ENCODE data around the gene COG1.
A peak's percentile ranks its signal among the peaks of the same experiment; 100 is the strongest.

The COG1 gene

DNA sequence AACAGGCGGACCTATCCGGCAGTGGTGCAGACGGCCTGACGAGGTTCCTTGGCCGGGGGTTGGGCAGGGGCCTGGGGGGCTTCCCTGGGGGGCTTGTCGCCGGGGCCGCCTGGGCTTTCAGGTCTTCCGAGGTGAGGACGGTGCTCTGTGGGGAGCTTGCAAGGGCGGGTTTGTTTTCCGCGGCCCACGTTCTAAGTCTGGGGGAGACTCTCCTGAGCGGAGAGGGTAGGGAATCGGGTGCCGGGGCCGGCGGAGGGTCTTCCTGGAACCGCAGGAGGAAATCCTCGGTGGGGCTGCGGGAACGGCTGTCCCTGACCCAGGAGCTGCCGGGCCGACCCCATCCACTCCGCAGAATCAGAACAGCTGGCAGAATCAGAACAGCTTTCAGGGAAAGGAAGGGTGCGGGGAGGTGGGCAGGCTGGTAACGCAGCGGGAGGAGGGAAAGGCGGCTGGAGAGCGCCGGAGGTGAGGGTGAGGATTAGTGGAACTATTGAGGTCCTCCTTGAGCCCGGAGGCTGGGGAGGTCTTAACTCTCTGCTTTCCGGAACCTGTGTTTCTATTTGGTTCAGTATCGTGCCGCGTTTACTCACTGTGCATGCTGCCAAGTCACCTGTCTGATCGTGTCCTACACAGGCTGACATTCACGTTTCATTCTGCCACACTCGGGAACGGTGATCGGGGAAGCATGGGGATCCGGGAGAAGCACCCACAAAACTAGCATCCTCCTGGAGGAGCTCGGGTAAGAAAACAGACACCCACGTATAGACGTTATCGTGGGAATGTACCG lies 39.9 kb downstream of the COG1 start:
- peak overlapping the region; percentile 90 for H3K4me3 ChIP-seq (ENCODE audit: low read length)
- H3K4me1 ChIP-seq (ENCODE audit: insufficient read depth, low read length), result peaks cover 21% of the 10 kb centered on the region
- no peaks in the 10 kb centered on the region for H3K9me3 ChIP-seq (ENCODE audit: low read length)
- H3K36me3 ChIP-seq (ENCODE audit: insufficient read depth, low read length), result peaks cover 28% of the 10 kb centered on the region
- peak overlapping the region; percentile 71 for H2AFZ ChIP-seq (ENCODE audit: low read depth, low read length)
- H3K27me3 ChIP-seq (ENCODE audit: insufficient read depth, low read length), result no peaks in the 10 kb centered on the region

DNA sequence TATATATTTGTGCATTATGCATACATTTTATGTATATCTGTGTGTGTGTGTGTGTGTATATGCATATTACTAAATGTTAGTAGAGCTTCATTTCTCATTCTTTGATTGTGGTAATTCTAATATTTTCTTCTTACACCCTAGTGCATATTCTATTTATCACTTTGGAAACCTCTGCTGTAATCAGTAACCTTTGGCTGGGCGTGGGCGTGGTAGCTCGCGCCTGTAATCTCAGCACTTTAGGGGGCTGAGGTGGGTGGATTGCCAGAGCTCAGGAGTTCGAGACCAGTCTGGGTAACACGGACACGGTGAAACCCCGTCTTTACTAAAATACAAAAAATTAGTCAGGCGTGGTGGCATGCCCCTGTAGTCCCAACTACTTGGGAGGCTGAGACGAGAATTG lies 41.9 kb downstream of the COG1 start:
- no peak overlapping the region for H3K4me3 ChIP-seq (ENCODE audit: low read length)
- H2AFZ ChIP-seq (ENCODE audit: low read depth, low read length), result no peak overlapping the region
- no peaks in the 10 kb centered on the region for H3K9me3 ChIP-seq (ENCODE audit: low read length)
- peaks cover 21% of the 10 kb centered on the region for H3K4me1 ChIP-seq (ENCODE audit: insufficient read depth, low read length)
- H3K27me3 ChIP-seq (ENCODE audit: insufficient read depth, low read length), result no peaks in the 10 kb centered on the region
- peaks cover 39% of the 10 kb centered on the region for H3K36me3 ChIP-seq (ENCODE audit: insufficient read depth, low read length)

DNA sequence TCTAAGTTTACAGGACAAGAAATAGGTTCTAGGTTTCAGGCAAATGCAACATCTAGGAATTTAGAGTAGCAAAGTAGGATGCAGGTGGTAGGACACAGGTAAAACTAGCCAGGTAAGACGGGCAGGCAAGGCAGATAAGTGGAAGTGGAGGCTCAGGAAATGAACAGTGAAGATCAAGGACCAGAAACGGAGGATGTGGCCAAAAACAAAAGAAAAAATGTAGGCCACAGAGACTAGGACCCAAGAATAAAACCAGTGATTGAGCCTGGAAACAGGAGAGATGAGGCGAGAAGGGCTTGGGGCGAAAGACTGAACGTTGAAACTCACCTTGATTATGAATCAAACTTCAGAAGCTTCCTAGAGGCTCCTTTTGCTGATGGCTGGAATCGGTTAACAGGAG lies 44.9 kb downstream of the COG1 start:
- Histone ChIP-seq H3K4me3 (ENCODE audit: low read length) (no peak overlapping the region), H2AFZ (ENCODE audit: low read depth, low read length) (no peak overlapping the region), H3K36me3 (ENCODE audit: insufficient read depth, low read length) (peaks cover 64% of the 10 kb centered on the region), H3K27me3 (ENCODE audit: insufficient read depth, low read length) (no peaks in the 10 kb centered on the region), H3K9me3 (ENCODE audit: low read length) (no peaks in the 10 kb centered on the region), H3K4me1 (ENCODE audit: insufficient read depth, low read length) (peaks cover 12% of the 10 kb centered on the region)

DNA sequence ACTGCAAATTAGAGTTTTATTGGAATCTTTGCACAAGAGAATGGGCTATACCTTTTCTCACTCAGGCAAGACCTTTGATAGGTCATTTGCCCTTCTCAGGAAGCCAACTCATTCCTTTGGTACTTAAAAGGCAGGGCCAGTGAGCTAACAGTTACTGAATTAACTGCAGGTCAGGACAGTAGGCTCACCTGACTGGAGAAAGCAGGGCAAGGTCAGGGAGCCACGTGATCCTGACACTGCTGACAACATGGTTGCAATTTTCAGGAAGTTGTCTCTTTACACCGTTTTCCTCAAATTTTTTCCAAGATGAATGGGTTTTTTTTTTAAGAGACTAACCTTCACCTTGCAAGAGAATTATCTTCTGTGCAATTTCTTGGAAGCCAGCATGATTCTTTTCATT lies 47.7 kb downstream of the COG1 start:
- Histone ChIP-seq H3K4me3 (ENCODE audit: low read length) (no peak overlapping the region), H3K27me3 (ENCODE audit: insufficient read depth, low read length) (no peaks in the 10 kb centered on the region), H3K4me1 (ENCODE audit: insufficient read depth, low read length) (no peaks in the 10 kb centered on the region), H3K9me3 (ENCODE audit: low read length) (no peaks in the 10 kb centered on the region), H2AFZ (ENCODE audit: low read depth, low read length) (no peak overlapping the region), H3K36me3 (ENCODE audit: insufficient read depth, low read length) (peaks cover 75% of the 10 kb centered on the region)

DNA sequence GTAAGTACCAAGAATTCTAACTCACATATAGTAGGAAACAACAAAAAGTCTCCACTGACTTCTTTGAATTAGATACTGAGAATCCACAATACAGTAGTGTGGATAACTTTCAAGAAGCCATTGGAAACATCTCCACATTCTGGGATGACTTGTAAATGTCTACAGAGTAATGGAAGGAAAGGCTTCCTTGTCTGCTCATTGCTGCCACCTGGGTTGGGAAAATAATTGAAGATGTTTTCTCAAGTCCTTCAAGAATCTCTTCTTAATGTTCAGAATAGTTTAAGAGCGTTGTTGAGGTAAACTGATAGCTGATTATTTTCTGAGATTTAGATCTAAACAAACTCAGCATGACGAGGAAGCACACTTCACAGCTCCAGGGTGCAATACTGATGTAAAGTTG lies 54.9 kb downstream of the COG1 start:
- Histone ChIP-seq H3K27me3 (ENCODE audit: insufficient read depth, low read length) (no peaks in the 10 kb centered on the region), H3K4me1 (ENCODE audit: insufficient read depth, low read length) (no peaks in the 10 kb centered on the region), H3K36me3 (ENCODE audit: insufficient read depth, low read length) (peaks cover 44% of the 10 kb centered on the region), H3K4me3 (ENCODE audit: low read length) (no peak overlapping the region), H3K9me3 (ENCODE audit: low read length) (no peaks in the 10 kb centered on the region), H2AFZ (ENCODE audit: low read depth, low read length) (no peak overlapping the region)

DNA sequence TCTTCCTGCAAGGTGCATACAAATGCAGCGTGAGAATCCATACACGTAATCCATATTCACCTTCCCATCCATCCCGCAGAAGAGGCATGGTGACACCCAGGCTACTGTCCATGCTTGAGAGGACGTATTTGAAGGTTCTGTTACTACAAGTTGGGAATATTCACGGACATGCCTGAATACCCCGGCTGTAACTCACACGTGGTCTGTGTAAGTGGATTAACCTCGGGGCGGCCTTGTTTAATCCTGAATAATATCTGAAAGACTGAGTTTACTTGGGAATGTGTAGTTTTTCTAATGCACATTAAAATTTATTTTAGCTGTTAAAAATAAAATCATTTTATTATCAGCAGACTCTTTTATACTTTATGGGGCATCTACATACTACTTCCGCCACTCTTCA lies 55.7 kb downstream of the COG1 start:
- H3K27me3 ChIP-seq (ENCODE audit: insufficient read depth, low read length), result no peaks in the 10 kb centered on the region
- no peaks in the 10 kb centered on the region for H3K9me3 ChIP-seq (ENCODE audit: low read length)
- H3K4me3 ChIP-seq (ENCODE audit: low read length), result no peak overlapping the region
- H2AFZ ChIP-seq (ENCODE audit: low read depth, low read length), result no peak overlapping the region
- H3K36me3 ChIP-seq (ENCODE audit: insufficient read depth, low read length), result peaks cover 42% of the 10 kb centered on the region
- H3K4me1 ChIP-seq (ENCODE audit: insufficient read depth, low read length), result no peaks in the 10 kb centered on the region

DNA sequence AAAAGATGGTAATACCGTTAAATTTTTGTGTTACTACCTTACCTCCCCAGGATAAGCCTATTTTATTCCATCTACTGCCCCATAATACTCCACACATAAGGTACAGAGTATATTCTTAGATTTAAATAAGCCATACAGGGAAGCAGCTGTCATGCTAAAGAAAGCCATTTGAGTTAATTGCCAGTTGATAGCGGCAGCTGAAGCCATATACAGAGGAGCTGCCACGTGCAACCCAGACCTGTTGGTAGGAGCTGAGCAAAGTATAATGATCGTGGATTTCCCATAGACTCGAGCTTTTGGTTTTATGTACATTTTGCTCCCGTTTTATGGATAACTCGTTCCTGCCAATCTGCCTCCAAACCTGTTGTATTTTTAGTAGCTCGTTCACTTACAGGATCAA lies 56.8 kb downstream of the COG1 start:
- H3K27me3 ChIP-seq (ENCODE audit: insufficient read depth, low read length), result no peaks in the 10 kb centered on the region
- H3K36me3 ChIP-seq (ENCODE audit: insufficient read depth, low read length), result peaks cover 35% of the 10 kb centered on the region
- H3K9me3 ChIP-seq (ENCODE audit: low read length), result no peaks in the 10 kb centered on the region

DNA sequence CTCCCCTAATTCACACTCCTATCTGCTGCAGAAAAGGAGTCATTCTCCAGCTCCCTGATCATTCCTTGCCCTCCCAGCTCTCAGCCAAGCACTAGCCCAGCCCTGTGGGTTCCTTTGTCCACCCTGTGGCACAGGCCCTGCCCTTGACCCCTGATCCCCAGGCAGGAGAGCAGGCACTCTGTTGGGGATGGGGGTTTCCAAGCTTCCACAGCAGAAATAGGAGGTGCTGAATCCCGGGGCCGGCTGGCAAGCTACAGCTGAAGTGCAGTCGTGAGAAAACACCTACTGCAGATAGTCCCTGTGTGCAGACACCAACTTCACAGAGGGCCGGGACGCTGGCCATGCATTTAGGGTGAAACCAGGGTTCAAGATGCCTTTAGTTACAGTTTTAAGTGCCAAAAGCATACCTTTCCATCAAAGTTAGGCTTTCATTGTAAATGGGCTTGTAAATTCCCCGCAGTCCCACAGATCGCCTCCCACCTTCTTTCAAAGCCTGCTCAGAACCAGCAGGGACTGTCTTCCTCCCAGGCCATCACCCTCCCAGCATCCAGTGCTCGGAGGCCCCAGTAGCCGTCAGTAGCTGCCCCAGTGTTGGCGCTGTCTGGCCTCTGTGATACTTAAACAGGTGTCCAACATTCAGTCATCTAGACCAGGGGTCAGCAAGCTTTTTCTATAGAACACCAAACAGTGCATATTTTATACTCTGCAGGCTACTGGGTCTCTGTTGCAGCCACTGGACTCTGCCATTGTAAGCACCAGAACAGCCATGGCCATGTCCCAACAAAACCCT lies 58.2 kb downstream of the COG1 start:
- no peak overlapping the region for H3K4me3 ChIP-seq (ENCODE audit: low read length)

More for the DNA sequence above, 56.8 kb downstream of the COG1 start:
- Histone ChIP-seq H2AFZ (ENCODE audit: low read depth, low read length) (no peak overlapping the region), H3K4me3 (ENCODE audit: low read length) (no peak overlapping the region), H3K4me1 (ENCODE audit: insufficient read depth, low read length) (no peaks in the 10 kb centered on the region)

DNA sequence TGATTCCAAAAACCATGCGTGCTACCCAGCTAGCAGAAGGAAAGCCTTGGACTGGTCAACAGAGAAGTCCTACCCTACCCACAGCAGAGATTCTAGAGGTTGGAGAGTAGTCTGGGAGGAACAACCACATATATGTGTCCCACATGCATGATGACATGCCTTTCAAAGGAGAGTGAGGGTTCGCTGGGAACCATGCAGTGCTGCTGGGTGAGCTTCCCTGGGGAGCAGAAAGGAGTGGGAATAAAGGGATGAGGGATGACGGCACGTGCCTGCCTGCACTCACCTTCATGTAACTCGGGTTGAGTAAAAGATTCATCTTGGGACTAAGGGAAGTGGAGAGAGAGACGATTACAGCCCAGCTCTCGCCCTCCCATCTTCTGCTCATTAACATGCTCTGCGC lies 59.0 kb downstream of the COG1 start:
- Histone ChIP-seq H2AFZ (ENCODE audit: low read depth, low read length) (no peak overlapping the region), H3K4me3 (ENCODE audit: low read length) (no peak overlapping the region), H3K4me1 (ENCODE audit: insufficient read depth, low read length) (no peaks in the 10 kb centered on the region), H3K36me3 (ENCODE audit: insufficient read depth, low read length) (peaks cover 16% of the 10 kb centered on the region), H3K27me3 (ENCODE audit: insufficient read depth, low read length) (no peaks in the 10 kb centered on the region), H3K9me3 (ENCODE audit: low read length) (no peaks in the 10 kb centered on the region)

More for the DNA sequence above, 58.2 kb downstream of the COG1 start:
- H2AFZ ChIP-seq (ENCODE audit: low read depth, low read length), result no peak overlapping the region
- no peaks in the 10 kb centered on the region for H3K4me1 ChIP-seq (ENCODE audit: insufficient read depth, low read length)
- H3K9me3 ChIP-seq (ENCODE audit: low read length), result no peaks in the 10 kb centered on the region
- peaks cover 22% of the 10 kb centered on the region for H3K36me3 ChIP-seq (ENCODE audit: insufficient read depth, low read length)
- H3K27me3 ChIP-seq (ENCODE audit: insufficient read depth, low read length), result no peaks in the 10 kb centered on the region

DNA sequence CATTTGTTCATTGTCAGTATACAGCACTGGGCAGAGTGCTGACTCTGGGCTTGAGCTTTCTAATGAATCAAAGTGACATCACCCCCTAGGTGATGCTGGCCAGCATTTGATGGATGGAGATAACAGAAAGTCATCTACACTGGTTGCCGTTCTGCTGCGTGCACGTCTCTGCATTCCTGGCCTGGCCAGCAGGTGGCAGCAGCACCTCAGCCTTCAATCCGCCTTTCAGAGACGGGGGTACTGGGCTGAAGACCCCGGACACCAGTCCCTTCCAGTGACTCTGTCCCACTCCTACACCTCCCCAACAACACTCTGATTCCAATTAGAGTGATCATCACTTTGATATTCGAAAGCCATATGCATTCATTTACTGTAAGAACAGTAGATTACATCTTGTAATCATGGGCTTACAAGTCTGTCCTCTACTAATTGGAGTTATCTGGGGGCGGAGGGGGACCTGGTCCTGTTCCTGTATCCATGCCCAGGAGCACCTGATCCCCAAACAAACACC lies 62.9 kb downstream of the COG1 start:
- Histone ChIP-seq H3K4me3 (ENCODE audit: low read length) (no peak overlapping the region), H3K36me3 (ENCODE audit: insufficient read depth, low read length) (no peaks in the 10 kb centered on the region), H2AFZ (ENCODE audit: low read depth, low read length) (no peak overlapping the region), H3K9me3 (ENCODE audit: low read length) (no peaks in the 10 kb centered on the region), H3K27me3 (ENCODE audit: insufficient read depth, low read length) (no peaks in the 10 kb centered on the region), H3K4me1 (ENCODE audit: insufficient read depth, low read length) (no peaks in the 10 kb centered on the region)

DNA sequence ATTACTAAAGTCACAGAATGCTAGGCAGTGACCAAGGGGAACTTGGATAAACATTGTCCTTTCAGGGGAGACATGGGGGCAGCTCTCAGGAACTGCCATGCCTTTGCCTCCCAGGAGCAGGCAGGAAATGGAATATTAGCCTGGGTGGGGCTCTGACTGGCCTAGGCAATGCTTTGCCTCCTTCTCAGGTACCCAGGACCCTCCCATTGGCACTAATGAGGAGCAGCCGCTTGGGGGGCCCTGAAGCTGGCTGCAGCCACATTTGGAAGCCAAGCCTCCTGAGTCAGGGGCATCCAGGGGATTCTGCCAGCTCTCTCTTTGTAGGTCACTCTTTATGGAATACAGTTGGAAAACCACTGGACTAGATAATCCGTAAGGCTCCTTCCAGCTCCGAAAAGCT lies 63.4 kb downstream of the COG1 start:
- Histone ChIP-seq H3K4me1 (ENCODE audit: insufficient read depth, low read length) (no peaks in the 10 kb centered on the region), H3K36me3 (ENCODE audit: insufficient read depth, low read length) (no peaks in the 10 kb centered on the region), H3K27me3 (ENCODE audit: insufficient read depth, low read length) (no peaks in the 10 kb centered on the region), H2AFZ (ENCODE audit: low read depth, low read length) (no peak overlapping the region), H3K4me3 (ENCODE audit: low read length) (no peak overlapping the region), H3K9me3 (ENCODE audit: low read length) (no peaks in the 10 kb centered on the region)

DNA sequence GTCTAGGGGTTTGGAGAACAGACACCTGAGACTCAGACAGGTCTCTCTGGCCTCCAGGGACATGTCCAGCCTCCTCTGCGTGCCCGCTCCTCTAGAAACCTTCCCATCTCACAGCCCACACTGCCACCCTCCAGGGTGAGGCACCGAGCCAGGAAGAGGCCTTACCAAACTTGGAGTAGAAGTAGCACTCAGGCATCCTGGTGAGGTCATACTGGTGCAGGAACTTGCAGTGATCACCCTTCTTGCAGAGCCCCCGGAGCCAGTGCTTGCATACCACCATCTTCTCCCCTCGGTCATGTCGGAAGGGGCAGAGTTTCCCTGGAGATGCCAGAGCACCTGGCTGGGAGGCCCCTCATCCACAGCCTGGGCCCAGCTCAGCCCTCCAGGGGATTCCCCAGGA lies 64.7 kb downstream of the COG1 start:
- Histone ChIP-seq H3K36me3 (ENCODE audit: insufficient read depth, low read length) (no peaks in the 10 kb centered on the region), H3K4me1 (ENCODE audit: insufficient read depth, low read length) (peaks cover 10% of the 10 kb centered on the region), H3K4me3 (ENCODE audit: low read length) (no peak overlapping the region), H3K9me3 (ENCODE audit: low read length) (no peaks in the 10 kb centered on the region), H3K27me3 (ENCODE audit: insufficient read depth, low read length) (no peaks in the 10 kb centered on the region), H2AFZ (ENCODE audit: low read depth, low read length) (no peak overlapping the region)
